SK-N-SH (cell line): ENCODE results near the gene OR1J2. TPM values are rescaled to one million over a fixed set of nuclear protein-coding genes. Genes with fewer than 3 reads are reported as not detected.

ENCODE experiments used
- CTCF ChIA-PET: fragments of 300-600, 350-600 bp; formaldehyde crosslinking; extraction: SDS; loops from one replicate; lab custom pipeline; 2021; lab: Yijun Ruan, JAX
- POLR2A ChIA-PET: fragments of 350-600 bp; sonication (Branson Sonifier 250); formaldehyde crosslinking; extraction: SDS; loops from one replicate; lab custom pipeline; 2020; ENCODE audit warnings: antibody characterized with exemption, inconsistent platforms; lab: Yijun Ruan, JAX
- DNase-seq: peaks from one replicate; pipeline ENCODE4 v3.0.0; 2012
- H2AFZ ChIP-seq: fragments of 200-600 bp; sonication (generic); 2 replicates; pipeline ENCODE4 v1.8.1; 2016; ENCODE audit warnings: antibody characterized with exemption, mild to moderate bottlenecking, low read depth
- H3F3A ChIP-seq: fragments of 200-600 bp; sonication (generic); replicated peaks from 2 replicates; pipeline ENCODE3; 2016; ENCODE audit warnings: antibody characterized with exemption, mild to moderate bottlenecking; ENCODE audit not compliant: insufficient read depth
- H3K27ac ChIP-seq, 2 experiments: fragments of 200-500 bp in 1 of 2; fragments of 200-600 bp in 1 of 2; sonication (Bioruptor generic) in 1 of 2; sonication (generic), shearing (Covaris generic) in 1 of 2; 2 replicates each; pipeline versions ENCODE4 v1.5.1 to v1.6.1; 2014 to 2016; ENCODE audit warnings: low read depth in 2 of 2, inconsistent platforms in 1 of 2, low read length in 1 of 2, mild to moderate bottlenecking in 1 of 2, mixed read lengths in 1 of 2
- H3K27me3 ChIP-seq: fragments of 200-600 bp; sonication (generic), shearing (Covaris generic); 2 replicates; pipeline ENCODE4 v1.6.1; 2016; ENCODE audit warnings: mixed run types; ENCODE audit not compliant: insufficient read depth
- H3K36me3 ChIP-seq, 2 experiments: fragments of 200-500 bp in 1 of 2; fragments of 200-600 bp in 1 of 2; sonication (Bioruptor generic) in 1 of 2; sonication (generic) in 1 of 2; replicated peaks in 1 of 2; 2 replicates each; pipeline versions ENCODE3 to v1.5.1; 2014 to 2016; ENCODE audit warnings: low read length in 1 of 2, mild to moderate bottlenecking in 1 of 2; ENCODE audit not compliant: insufficient read depth in 2 of 2, control insufficient read depth in 1 of 2
- H3K4me1 ChIP-seq, 2 experiments: fragments of 200-500 bp in 1 of 2; fragments of 200-600 bp in 1 of 2; sonication (Bioruptor generic) in 1 of 2; sonication (generic), shearing (Covaris generic) in 1 of 2; 2 replicates each; pipeline versions ENCODE4 v1.5.1 to v1.6.1; 2014 to 2016; ENCODE audit warnings: low read depth in 1 of 2, low read length in 1 of 2, mixed run types in 1 of 2; ENCODE audit not compliant: insufficient read depth in 2 of 2, control insufficient read depth in 1 of 2
- H3K4me2 ChIP-seq: fragments of 200-600 bp; sonication (generic), shearing (Covaris generic); 2 replicates; pipeline ENCODE4 v1.6.1; 2017; ENCODE audit warnings: mixed run types
- H3K4me3 ChIP-seq, 2 experiments: fragments of 200-500 bp in 1 of 2; fragments of 200-600 bp in 1 of 2; sonication (Bioruptor generic) in 1 of 2; sonication (generic), shearing (Covaris generic) in 1 of 2; 2 replicates each; pipeline versions ENCODE4 v1.5.1 to v1.8.1; 2014 to 2016; ENCODE audit warnings: low read depth in 2 of 2, inconsistent platforms in 1 of 2, low read length in 1 of 2, mild to moderate bottlenecking in 1 of 2, mixed read lengths in 1 of 2, moderate library complexity in 1 of 2
- H3K79me2 ChIP-seq: fragments of 200-600 bp; sonication (generic); 2 replicates; pipeline ENCODE4 v1.8.1; 2017; ENCODE audit warnings: mild to moderate bottlenecking; ENCODE audit not compliant: insufficient read depth
- H3K9ac ChIP-seq: fragments of 200-600 bp; sonication (generic); 2 replicates; pipeline ENCODE4 v1.6.1; 2017; ENCODE audit warnings: mixed run types
- H3K9me2 ChIP-seq: fragments of 200-600 bp; sonication (generic); 2 replicates; pipeline ENCODE4 v1.6.1; 2017; ENCODE audit warnings: mixed run types
- H3K9me3 ChIP-seq: fragments of 200-600 bp; sonication (generic); 2 replicates; pipeline ENCODE4 v1.6.1; 2017; ENCODE audit warnings: mixed run types, mild to moderate bottlenecking, moderate library complexity
- H4K20me1 ChIP-seq: fragments of 200-600 bp; sonication (generic); 2 replicates; pipeline ENCODE4 v1.6.1; 2017; ENCODE audit warnings: mild to moderate bottlenecking, mixed run types; ENCODE audit not compliant: insufficient read depth
- CTCF ChIP-seq: fragments of 200-600 bp; sonication (generic); IDR thresholded peaks from 2 replicates; pipeline ENCODE4 v1.6.1; 2017; ENCODE audit warnings: antibody characterized with exemption, mild to moderate bottlenecking, moderate library complexity
- ELF1 ChIP-seq: IDR thresholded peaks from 2 replicates; pipeline ENCODE4 v1.4.0; 2012
- EP300 ChIP-seq, 2 experiments: IDR thresholded peaks; 2 replicates each; pipeline versions ENCODE4 v1.4.0 to v1.6.1; 2012; ENCODE audit warnings: borderline replicate concordance in 1 of 2, low read depth in 1 of 2, low read length in 1 of 2
- FOXJ3 ChIP-seq: sonication (generic); formaldehyde crosslinking; IDR thresholded peaks from 2 replicates; pipeline ENCODE4 v1.5.1; 2020; ENCODE audit warnings: mild to moderate bottlenecking, missing genetic modification reagents
- FOXM1 ChIP-seq: IDR thresholded peaks from 2 replicates; pipeline ENCODE4 v1.4.0; 2012; ENCODE audit warnings: low read depth, mild to moderate bottlenecking
- JUND ChIP-seq: IDR thresholded peaks from 2 replicates; pipeline ENCODE4 v1.4.0; 2012
- MAX ChIP-seq: IDR thresholded peaks from 2 replicates; pipeline ENCODE4 v1.4.0; 2012; ENCODE audit warnings: low read depth
- NRF1 ChIP-seq: IDR thresholded peaks from 2 replicates; pipeline ENCODE4 v1.6.1; 2012; ENCODE audit warnings: low read depth, mild to moderate bottlenecking, low read length
- POLR2AphosphoS5 ChIP-seq: IDR thresholded peaks from 2 replicates; pipeline ENCODE4 v1.6.1; 2012; ENCODE audit warnings: low read depth, low read length
- RAD21 ChIP-seq: IDR thresholded peaks from 2 replicates; pipeline ENCODE4 v1.6.1; 2012; ENCODE audit warnings: mild to moderate bottlenecking, low read length
- RCOR1 ChIP-seq: fragments of 150-350 bp; IDR thresholded peaks from 2 replicates; pipeline ENCODE4 v1.6.1; 2017; ENCODE audit warnings: antibody characterized with exemption, low read length
- REST ChIP-seq: IDR thresholded peaks from 2 replicates; pipeline ENCODE4 v1.6.1; 2012; ENCODE audit warnings: mild to moderate bottlenecking, low read depth, low read length, moderate library complexity
- RFX5 ChIP-seq: IDR thresholded peaks from 2 replicates; pipeline ENCODE4 v1.6.1; 2012; ENCODE audit warnings: mild to moderate bottlenecking, improper control_type of control experiment, low read length
- RXRA ChIP-seq: IDR thresholded peaks from 2 replicates; pipeline ENCODE4 v1.4.0; 2012; ENCODE audit warnings: low read depth, mild to moderate bottlenecking, borderline replicate concordance
- SIN3A ChIP-seq: IDR thresholded peaks from 2 replicates; pipeline ENCODE4 v1.6.1; 2012; ENCODE audit warnings: low read depth, mild to moderate bottlenecking, low read length, moderate library complexity, borderline replicate concordance
- TAF1 ChIP-seq: IDR thresholded peaks from 2 replicates; pipeline ENCODE4 v1.6.1; 2012; ENCODE audit warnings: low read depth, mild to moderate bottlenecking, low read length, moderate library complexity, borderline replicate concordance
- TCF12 ChIP-seq: IDR thresholded peaks from 2 replicates; pipeline ENCODE4 v1.4.0; 2012
- USF2 ChIP-seq: fragments of 150-350 bp; IDR thresholded peaks from 2 replicates; pipeline ENCODE4 v1.6.1; 2017; ENCODE audit warnings: antibody characterized with exemption, low read length, low read depth, borderline replicate concordance
- YY1 ChIP-seq: IDR thresholded peaks from 2 replicates; pipeline ENCODE4 v1.4.0; 2012; ENCODE audit warnings: low read depth, mild to moderate bottlenecking
- WGBS: methylation state at CpG from one replicate; pipeline ENCODE4 v1.1.6; 2017; ENCODE audit warnings: low lambda C conversion rate; 5-methylcytosine and 5-hydroxymethylcytosine counted together
- polyA plus RNA-seq, 3 experiments: library from polyadenylated mRNA; depleted of rRNA; stranded (reverse); fragments of >200 nt; gene quantifications; 2 replicates each; pipeline ENCODE4 v1.2.3, GENCODE V29; 2012

Gene OR1J2
- polyA plus RNA-seq, 1 of the 3 experiments (the other 2 are of a cell fraction) = not detected

- H3K36me3 ChIP-seq = no peaks in the 10 kb centered on the region
- TF ChIP-seq RXRA = no peak
- TF ChIP-seq ELF1 = no peak
- no peak for TF ChIP-seq JUND
- TF ChIP-seq USF2 = no peak
- no peak for TF ChIP-seq TCF12
- no peak for TF ChIP-seq RCOR1
- TF ChIP-seq POLR2AphosphoS5 = no peak
- no peak for TF ChIP-seq FOXM1
- no peak for TF ChIP-seq FOXJ3 (CRISPR knock-in tag)
- TF ChIP-seq RFX5 = no peak
- no peak for TF ChIP-seq RAD21
- no peak for TF ChIP-seq MAX
- no peak for TF ChIP-seq EP300 (IDR thresholded peaks at IDR 0.05; ENCODE audit: borderline replicate concordance in 1 of 2, low read depth in 1 of 2, low read length in 1 of 2)
- no peak for TF ChIP-seq YY1
- no peak for TF ChIP-seq TAF1
- TF ChIP-seq CTCF = no peak
- 35% methylated on average over 3 of the region's 3 CpGs for WGBS
- H3K27ac ChIP-seq = no peak overlapping the region
- CTCF ChIA-PET = interaction anchor here (1.8 kb wide), 1 partner anchor 21 kb away, joined by 5 read pairs; no protein-coding TSS in a partner anchor
- H3K4me1 ChIP-seq = no peaks in the 10 kb centered on the region
- H3K27me3 ChIP-seq = peaks cover 7% of the 10 kb centered on the region; the same call in 1 of the 2 replicates
- H3K4me2 ChIP-seq = no peak overlapping the region
- H3F3A ChIP-seq = no peaks in the 10 kb centered on the region
- no peaks in the 10 kb centered on the region for H4K20me1 ChIP-seq
- H3K79me2 ChIP-seq = no peaks in the 10 kb centered on the region
- POLR2A ChIA-PET = no interaction called here
- no peak overlapping the region for H3K9ac ChIP-seq
- no peak overlapping the region for H2AFZ ChIP-seq
- no peaks in the 10 kb centered on the region for H3K9me2 ChIP-seq
- DNase-seq = no peak
- no peak overlapping the region for H3K4me3 ChIP-seq
- H3K9me3 ChIP-seq = no peaks in the 10 kb centered on the region
Measured at GRCh38 chr9:122519376-122519775, 8.8 kb downstream of the OR1J2 start.

- POLR2A ChIA-PET = no interaction called here
- H3K36me3 ChIP-seq = no peaks in the 10 kb centered on the region
- peaks cover 8% of the 10 kb centered on the region for H3K27me3 ChIP-seq
- H3K79me2 ChIP-seq = no peaks in the 10 kb centered on the region
- H3K4me2 ChIP-seq = no peak overlapping the region
- TF ChIP-seq SIN3A (no peak), REST (no peak), NRF1 (no peak)
- H3K27ac ChIP-seq = no peak overlapping the region
- no peak overlapping the region for H3K9ac ChIP-seq
- WGBS = 21% methylated on average over 10 of the region's 10 CpGs
- H3K4me1 ChIP-seq = no peaks in the 10 kb centered on the region
- no peaks in the 10 kb centered on the region for H3K9me2 ChIP-seq
- CTCF ChIA-PET = no interaction called here
- DNase-seq = no peak
- H3K4me3 ChIP-seq = no peak overlapping the region
- no peaks in the 10 kb centered on the region for H4K20me1 ChIP-seq
- no peak overlapping the region for H2AFZ ChIP-seq
- H3F3A ChIP-seq = no peaks in the 10 kb centered on the region
- H3K9me3 ChIP-seq = no peaks in the 10 kb centered on the region
Measured at GRCh38 chr9:122526602-122527001, 16.0 kb downstream of the OR1J2 start.
